Measurements from ENCODE around the gene RPS29. TPM values are rescaled to one million over a fixed set of nuclear protein-coding genes. Genes with fewer than 3 reads are reported as not detected.

Gene RPS29
- total RNA-seq, 4 donors from 2014 or later = 1,423 to 9,553 (median 5,247) TPM

- Histone ChIP-seq H3K4me1 (peaks cover 13 to 15% of the 10 kb centered on the region in 2 donors), H3K4me3 (replicated peaks in 1 of 3) (no peak overlapping the region), H3K9me3 (no peaks in the 10 kb centered on the region), H3K36me3 (peaks cover 8 to 17% of the 10 kb centered on the region in 2 donors), H3K27ac (no peak overlapping the region), H3K27me3 (no peaks in the 10 kb centered on the region)
- WGBS, 2 donors = 92 to 95% methylated on average over 11 of the region's 11 CpGs
- TF ChIP-seq POLR2A (IDR thresholded peaks at IDR 0.05) (no peak), CTCF (IDR thresholded peaks at IDR 0.05) (no peak)
- DNase-seq = no peak
- intact Hi-C loops (cut with DNase I) = no loop called here
These were observed 2.1 kb downstream of the RPS29 start for GRCh38 chr14:49584058-49584457.

- TF ChIP-seq CTCF (IDR thresholded peaks at IDR 0.05) = no peak
- TF ChIP-seq POLR2A (IDR thresholded peaks at IDR 0.05) = no peak
- WGBS, 2 donors = 91 to 92% methylated on average over 6 of the region's 6 CpGs
- Histone ChIP-seq H3K27ac (no peak overlapping the region), H3K4me1 (peaks cover 13 to 15% of the 10 kb centered on the region in 2 donors), H3K27me3 (no peaks in the 10 kb centered on the region), H3K4me3 (replicated peaks in 1 of 3) (no peak overlapping the region), H3K9me3 (no peaks in the 10 kb centered on the region), H3K36me3 (peaks cover 8 to 17% of the 10 kb centered on the region in 2 donors)
- DNase-seq = no peak
- intact Hi-C loops (cut with DNase I) = no loop called here
These were observed 2.6 kb downstream of the RPS29 start for GRCh38 chr14:49583629-49584028.

- DNase-seq = no peak
- H3K27me3 ChIP-seq = no peaks in the 10 kb centered on the region
- H3K9me3 ChIP-seq = no peaks in the 10 kb centered on the region
- intact Hi-C loops (cut with DNase I) = no loop called here
- peaks cover 8 to 21% of the 10 kb centered on the region in 2 donors for H3K36me3 ChIP-seq
- no peak overlapping the region for H3K27ac ChIP-seq
- 95 to 98% methylated on average over 4 of the region's 4 CpGs for WGBS, 2 donors
- H3K4me1 ChIP-seq = peaks cover 13 to 15% of the 10 kb centered on the region in 2 donors
- H3K4me3 ChIP-seq (replicated peaks in 1 of 3) = no peak overlapping the region
- TF ChIP-seq POLR2A (IDR thresholded peaks at IDR 0.05) (no peak), CTCF (IDR thresholded peaks at IDR 0.05) (no peak)
These were observed 3.8 kb downstream of the RPS29 start for GRCh38 chr14:49582113-49582977.

- H3K27me3 ChIP-seq = no peaks in the 10 kb centered on the region
- WGBS, 2 donors = 74 to 77% methylated on average over 9 of the region's 9 CpGs
- TF ChIP-seq CTCF (IDR thresholded peaks at IDR 0.05) = no peak
- TF ChIP-seq POLR2A (IDR thresholded peaks at IDR 0.05) = no peak
- H3K4me1 ChIP-seq = peaks cover 13 to 15% of the 10 kb centered on the region in 2 donors
- no peak overlapping the region for H3K4me3 ChIP-seq (replicated peaks in 1 of 3)
- H3K9me3 ChIP-seq = no peaks in the 10 kb centered on the region
- DNase-seq = no peak
- intact Hi-C loops (cut with DNase I) = no loop called here
- no peak overlapping the region for H3K27ac ChIP-seq
- H3K36me3 ChIP-seq = peaks cover 8 to 24% of the 10 kb centered on the region in 2 donors
These were observed 4.7 kb downstream of the RPS29 start for GRCh38 chr14:49581209-49582112.

Data from thyroid gland (tissue), 4 donors.